Keratinocyte (primary cell): ENCODE data around the gene GPS1. TPM values are rescaled to one million over a fixed set of nuclear protein-coding genes. Genes with fewer than 3 reads are reported as not detected.

Source experiments
- DNase-seq: peaks from one replicate; pipeline ENCODE4 v3.0.0-alpha.2; 2011; ENCODE audit warnings: low read depth, missing footprints, low spot score
- FAIRE-seq: peaks from 2 replicates; lab custom pipeline; 2011; peaks lifted over from hg19 to GRCh38; lab: Jason Lieb, UNC
- H2AFZ ChIP-seq: 2 replicates; pipeline ENCODE4 v1.6.0; 2012; ENCODE audit warnings: low read length, control low read depth, inconsistent platforms; ENCODE audit not compliant: control insufficient read depth
- H3K27ac ChIP-seq: 2 replicates; pipeline ENCODE4 v1.5.1; 2011; ENCODE audit warnings: low read length; ENCODE audit not compliant: control insufficient read depth, insufficient read depth
- H3K27me3 ChIP-seq: 3 replicates; pipeline ENCODE4 v1.6.0; 2011; ENCODE audit warnings: low read length; ENCODE audit not compliant: control insufficient read depth, insufficient read depth; ENCODE audit errors: extremely low read depth
- H3K36me3 ChIP-seq, 2 experiments: 2 replicates in 1 of 2; 3 replicates in 1 of 2; pipeline ENCODE4 v1.5.1; 2011; ENCODE audit warnings: low read length in 2 of 2, mild to moderate bottlenecking in 1 of 2; ENCODE audit not compliant: control insufficient read depth in 2 of 2, insufficient read depth in 2 of 2; ENCODE audit errors: extremely low read depth in 1 of 2
- H3K4me1 ChIP-seq: 3 replicates; pipeline ENCODE4 v1.5.1; 2011; ENCODE audit warnings: low read length; ENCODE audit not compliant: control insufficient read depth, insufficient read depth; ENCODE audit errors: extremely low read depth
- H3K4me2 ChIP-seq: 3 replicates; pipeline ENCODE4 v1.6.0; 2011; ENCODE audit warnings: low read depth, low read length; ENCODE audit not compliant: control insufficient read depth, insufficient read depth; ENCODE audit errors: extremely low read depth
- H3K4me3 ChIP-seq, 3 experiments: fragments of 200-600 bp in 1 of 3; sonication (generic) in 1 of 3; 2 replicates in 2 of 3; 3 replicates in 1 of 3; pipeline ENCODE4 v1.5.1; 2011 to 2016; ENCODE audit warnings: low read length in 3 of 3, mild to moderate bottlenecking in 3 of 3, control low read depth in 2 of 3, inconsistent platforms in 1 of 3, low read depth in 1 of 3, mixed read lengths in 1 of 3, mixed run types in 1 of 3, moderate library complexity in 1 of 3; ENCODE audit not compliant: control insufficient read depth in 2 of 3, insufficient read depth in 2 of 3; ENCODE audit errors: extremely low read depth in 1 of 3
- H3K79me2 ChIP-seq: 2 replicates; pipeline ENCODE4 v1.6.0; 2012; ENCODE audit warnings: low read length; ENCODE audit not compliant: control insufficient read depth, insufficient read depth
- H3K9ac ChIP-seq: 3 replicates; pipeline ENCODE4 v1.6.0; 2011; ENCODE audit warnings: low read length; ENCODE audit not compliant: control insufficient read depth, insufficient read depth; ENCODE audit errors: extremely low read depth
- H3K9me1 ChIP-seq: 3 replicates; pipeline ENCODE4 v1.6.0; 2011; ENCODE audit warnings: low read length; ENCODE audit not compliant: control insufficient read depth, insufficient read depth; ENCODE audit errors: extremely low read depth
- H3K9me3 ChIP-seq: 2 replicates; pipeline ENCODE4 v1.5.1; 2012; ENCODE audit warnings: low read depth, low read length; ENCODE audit not compliant: control insufficient read depth
- H4K20me1 ChIP-seq: 3 replicates; pipeline ENCODE4 v1.6.0; 2011; ENCODE audit warnings: low read length; ENCODE audit not compliant: control insufficient read depth, insufficient read depth; ENCODE audit errors: extremely low read depth
- CTCF ChIP-seq, 3 experiments: IDR thresholded peaks in 1 of 3; conservative IDR thresholded peaks in 1 of 3; optimal IDR thresholded peaks in 1 of 3; 2 replicates in 2 of 3; 3 replicates in 1 of 3; pipeline versions ENCODE3 to v1.5.1; 2011; ENCODE audit warnings: low read length in 3 of 3, mild to moderate bottlenecking in 3 of 3, moderate library complexity in 2 of 3, control low read depth in 1 of 3, inconsistent platforms in 1 of 3; ENCODE audit not compliant: insufficient read depth in 2 of 3; ENCODE audit errors: extremely low read depth in 1 of 3
- EZH2 ChIP-seq: IDR thresholded peaks from one replicate; pipeline ENCODE4 v1.6.1; 2012; ENCODE audit warnings: inconsistent platforms, mild to moderate bottlenecking, low read length, moderate library complexity
- dilution Hi-C: fragments of 300-500 bp; cut with MboI; formaldehyde crosslinking; loops from one replicate; pipeline ENCODE4 v1.7.0; 2020; ENCODE audit warnings: low sequenced_read_pairs; ENCODE audit not compliant: extremely low pct_ligation_motif_present
- polyA plus RNA-seq, 5 experiments: library from polyadenylated mRNA; depleted of rRNA in 3 of 5; stranded (reverse) in 3 of 5; stranded (forward) in 1 of 5; unstranded in 1 of 5; fragments of >200 nt; gene quantifications; 1 replicate in 1 of 5; 2 replicates in 3 of 5; 3 replicates in 1 of 5; pipeline versions ENCODE4 v1.2.1 to v1.2.3, GENCODE V29; 2011 to 2012; ENCODE audit warnings: missing spikeins in 2 of 5, low read depth in 1 of 5, low replicate concordance in 1 of 5

Gene GPS1
- polyA plus RNA-seq, 1 donor (not counting 4 experiments of a cell fraction or from before 2014, with no cell fraction given), result 60.4 TPM

- H3K27me3 ChIP-seq, result no peaks in the 10 kb centered on the region
- no peaks in the 10 kb centered on the region for H3K9me3 ChIP-seq
- no peak for TF ChIP-seq CTCF (optimal IDR thresholded peaks at IDR 0.05 in 1 of 3, IDR thresholded peaks at IDR 0.05 in 1 of 3, conservative IDR thresholded peaks at IDR 0.05 in 1 of 3; ENCODE audit: extremely low read depth in 1 of 3, insufficient read depth in 2 of 3, low read length in 3 of 3)
- TF ChIP-seq EZH2, result no peak
- H3K4me2 ChIP-seq, result no peak overlapping the region
- FAIRE-seq, result no peak
- no peak overlapping the region for H3K9ac ChIP-seq
- H3K36me3 ChIP-seq, result peaks cover 18 to 30% of the 10 kb centered on the region in 2 experiments
- no peak overlapping the region for H3K4me3 ChIP-seq
- peaks cover 9% of the 10 kb centered on the region for H4K20me1 ChIP-seq
- no peaks in the 10 kb centered on the region for H3K9me1 ChIP-seq
- dilution Hi-C loops, result no loop called here
- H3K27ac ChIP-seq, result no peak overlapping the region
- H3K79me2 ChIP-seq, result peaks cover 20% of the 10 kb centered on the region
- H2AFZ ChIP-seq, result no peak overlapping the region
- DNase-seq, result no peak
- peaks cover 13% of the 10 kb centered on the region for H3K4me1 ChIP-seq
Observed at GRCh38 chr17:82062984-82063368, 11.3 kb downstream of the GPS1 start.

- peak overlapping the region; percentile 83 for H3K9ac ChIP-seq
- TF ChIP-seq EZH2, result no peak
- no peak for TF ChIP-seq CTCF (optimal IDR thresholded peaks at IDR 0.05 in 1 of 3, IDR thresholded peaks at IDR 0.05 in 1 of 3, conservative IDR thresholded peaks at IDR 0.05 in 1 of 3; ENCODE audit: extremely low read depth in 1 of 3, insufficient read depth in 2 of 3, low read length in 3 of 3)
- no peaks in the 10 kb centered on the region for H3K9me3 ChIP-seq
- H3K4me1 ChIP-seq, result peaks cover 13% of the 10 kb centered on the region
- no peak for FAIRE-seq
- dilution Hi-C loops, result no loop called here
- H2AFZ ChIP-seq, result no peak overlapping the region
- no peaks in the 10 kb centered on the region for H3K27me3 ChIP-seq
- no peaks in the 10 kb centered on the region for H3K9me1 ChIP-seq
- peaks cover 20% of the 10 kb centered on the region for H3K79me2 ChIP-seq
- H3K36me3 ChIP-seq, result peaks cover 18 to 27% of the 10 kb centered on the region in 2 experiments
- no peak overlapping the region for H3K4me3 ChIP-seq
- peak overlapping the region; percentile 93 for H3K4me2 ChIP-seq
- no peak overlapping the region for H3K27ac ChIP-seq
- DNase-seq, result no peak
- H4K20me1 ChIP-seq, result peaks cover 9% of the 10 kb centered on the region
Observed at GRCh38 chr17:82063424-82064415, 12.0 kb downstream of the GPS1 start.
